Esophagus squamous epithelium (tissue), 4 donors: ENCODE measurements around the gene SEMA3F.

Source experiments
- POLR2A ChIP-seq, 4 donors: fragments of 450-650 bp; IDR thresholded peaks; one replicate each; pipeline ENCODE4 v1.6.1; 2017; ENCODE audit warnings: antibody characterized with exemption in 4 of 4, mild to moderate bottlenecking in 4 of 4, moderate library complexity in 3 of 4
- TF ChIP-seq, protein P1 (sequence below), 6 experiments: fragments of 450-650 bp in 4 of 6; fragments of 200-600 bp in 2 of 6; sonication (generic) in 2 of 6; IDR thresholded peaks; one replicate each; pipeline ENCODE4 v1.5.1; 2016 to 2019; ENCODE audit warnings: antibody characterized with exemption in 6 of 6, mild to moderate bottlenecking in 4 of 6, moderate library complexity in 4 of 6

- TF ChIP-seq, protein P1, sequence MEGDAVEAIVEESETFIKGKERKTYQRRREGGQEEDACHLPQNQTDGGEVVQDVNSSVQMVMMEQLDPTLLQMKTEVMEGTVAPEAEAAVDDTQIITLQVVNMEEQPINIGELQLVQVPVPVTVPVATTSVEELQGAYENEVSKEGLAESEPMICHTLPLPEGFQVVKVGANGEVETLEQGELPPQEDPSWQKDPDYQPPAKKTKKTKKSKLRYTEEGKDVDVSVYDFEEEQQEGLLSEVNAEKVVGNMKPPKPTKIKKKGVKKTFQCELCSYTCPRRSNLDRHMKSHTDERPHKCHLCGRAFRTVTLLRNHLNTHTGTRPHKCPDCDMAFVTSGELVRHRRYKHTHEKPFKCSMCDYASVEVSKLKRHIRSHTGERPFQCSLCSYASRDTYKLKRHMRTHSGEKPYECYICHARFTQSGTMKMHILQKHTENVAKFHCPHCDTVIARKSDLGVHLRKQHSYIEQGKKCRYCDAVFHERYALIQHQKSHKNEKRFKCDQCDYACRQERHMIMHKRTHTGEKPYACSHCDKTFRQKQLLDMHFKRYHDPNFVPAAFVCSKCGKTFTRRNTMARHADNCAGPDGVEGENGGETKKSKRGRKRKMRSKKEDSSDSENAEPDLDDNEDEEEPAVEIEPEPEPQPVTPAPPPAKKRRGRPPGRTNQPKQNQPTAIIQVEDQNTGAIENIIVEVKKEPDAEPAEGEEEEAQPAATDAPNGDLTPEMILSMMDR (IDR thresholded peaks at IDR 0.05) = no peak
- no peak for TF ChIP-seq POLR2A (IDR thresholded peaks at IDR 0.05)
Measured at GRCh38 chr3:50150863-50151686, 4.0 kb upstream of the SEMA3F start.
